ENCODE results near the gene CHST1.

CHST1 gene

GRCh38 chr11:45665206-45665932 lies at the start of gene CHST1:
CHST1 (minus strand) TSS chr11:45665622; CDS start chr11:45650923, 14,699 bp downstream.
- H3K27ac Mint-ChIP-seq: no peak within 1 kb of the TSS

GRCh38 chr11:45713573-45713972 lies 48.2 kb upstream of the CHST1 start:
- no peaks in the 10 kb centered on the region for H3K4me1 Mint-ChIP-seq (ENCODE audit: low read depth)
- peaks cover 14% of the 10 kb centered on the region for H3K27me3 Mint-ChIP-seq (ENCODE audit: low read depth)
- no peaks in the 10 kb centered on the region for H3K9me3 Mint-ChIP-seq
- no peak for DNase-seq (ENCODE audit: low spot score)
- no peak overlapping the region for H3K4me3 Mint-ChIP-seq
- H3K36me3 Mint-ChIP-seq (ENCODE audit: low read depth): no peaks in the 10 kb centered on the region
- H3K27ac Mint-ChIP-seq: no peak overlapping the region

More at GRCh38 chr11:45665206-45665932, at the start of gene CHST1:
- H3K9me3 Mint-ChIP-seq: no peaks in the 10 kb centered on the region
- no peak for DNase-seq (ENCODE audit: low spot score)
- H3K27me3 Mint-ChIP-seq (ENCODE audit: low read depth): peaks cover 66% of the 10 kb centered on the region
- peak within 1 kb of the TSS; percentile 67 for H3K4me3 Mint-ChIP-seq
- peaks cover 2% of the 10 kb centered on the region for H3K4me1 Mint-ChIP-seq (ENCODE audit: low read depth)
- no peaks in the 10 kb centered on the region for H3K36me3 Mint-ChIP-seq (ENCODE audit: low read depth)

GRCh38 chr11:45710561-45710960 lies 45.1 kb upstream of the CHST1 start:
- Mint-ChIP-seq H3K27ac (no peak overlapping the region), H3K4me1 (ENCODE audit: low read depth) (no peaks in the 10 kb centered on the region), H3K27me3 (ENCODE audit: low read depth) (peaks cover 22% of the 10 kb centered on the region), H3K9me3 (no peaks in the 10 kb centered on the region), H3K4me3 (no peak overlapping the region), H3K36me3 (ENCODE audit: low read depth) (no peaks in the 10 kb centered on the region)
- no peak for DNase-seq (ENCODE audit: low spot score)

GRCh38 chr11:45708887-45709663 lies 43.7 kb upstream of the CHST1 start:
- no peak overlapping the region for H3K4me3 Mint-ChIP-seq
- H3K9me3 Mint-ChIP-seq: no peaks in the 10 kb centered on the region
- no peak overlapping the region for H3K27ac Mint-ChIP-seq
- H3K27me3 Mint-ChIP-seq (ENCODE audit: low read depth): peaks cover 24% of the 10 kb centered on the region
- DNase-seq (ENCODE audit: low spot score): no peak
- no peaks in the 10 kb centered on the region for H3K4me1 Mint-ChIP-seq (ENCODE audit: low read depth)
- H3K36me3 Mint-ChIP-seq (ENCODE audit: low read depth): no peaks in the 10 kb centered on the region

- DNase-seq (ENCODE audit: low spot score): no peak
- Mint-ChIP-seq H3K27ac (no peak overlapping the region), H3K27me3 (ENCODE audit: low read depth) (peaks cover 16% of the 10 kb centered on the region), H3K36me3 (ENCODE audit: low read depth) (no peaks in the 10 kb centered on the region), H3K4me3 (no peak overlapping the region), H3K9me3 (no peaks in the 10 kb centered on the region), H3K4me1 (ENCODE audit: low read depth) (peaks cover 2% of the 10 kb centered on the region)
Observed at GRCh38 chr11:45704635-45705034, 39.2 kb upstream of the CHST1 start.

- DNase-seq (ENCODE audit: low spot score): no peak
- Mint-ChIP-seq H3K27ac (no peak overlapping the region), H3K36me3 (ENCODE audit: low read depth) (no peaks in the 10 kb centered on the region), H3K4me3 (no peak overlapping the region), H3K4me1 (ENCODE audit: low read depth) (peaks cover 6% of the 10 kb centered on the region), H3K9me3 (no peaks in the 10 kb centered on the region), H3K27me3 (ENCODE audit: low read depth) (peaks cover 15% of the 10 kb centered on the region)
Observed at GRCh38 chr11:45704133-45704532, 38.7 kb upstream of the CHST1 start.

- no peaks in the 10 kb centered on the region for H3K36me3 Mint-ChIP-seq (ENCODE audit: low read depth)
- H3K4me3 Mint-ChIP-seq: no peak overlapping the region
- DNase-seq (ENCODE audit: low spot score): no peak
- H3K4me1 Mint-ChIP-seq (ENCODE audit: low read depth): peaks cover 14% of the 10 kb centered on the region
- H3K27me3 Mint-ChIP-seq (ENCODE audit: low read depth): peaks cover 14% of the 10 kb centered on the region
- H3K27ac Mint-ChIP-seq: no peak overlapping the region
- no peaks in the 10 kb centered on the region for H3K9me3 Mint-ChIP-seq
Observed at GRCh38 chr11:45702511-45702910, 37.1 kb upstream of the CHST1 start.

GRCh38 chr11:45698777-45699497 lies 33.5 kb upstream of the CHST1 start:
- Mint-ChIP-seq H3K36me3 (ENCODE audit: low read depth) (no peaks in the 10 kb centered on the region), H3K4me3 (no peak overlapping the region), H3K27me3 (ENCODE audit: low read depth) (peaks cover 3% of the 10 kb centered on the region), H3K4me1 (ENCODE audit: low read depth) (peaks cover 14% of the 10 kb centered on the region), H3K9me3 (no peaks in the 10 kb centered on the region), H3K27ac (no peak overlapping the region)
- no peak for DNase-seq (ENCODE audit: low spot score)

- no peaks in the 10 kb centered on the region for H3K4me1 Mint-ChIP-seq (ENCODE audit: low read depth)
- H3K27me3 Mint-ChIP-seq (ENCODE audit: low read depth): peaks cover 5% of the 10 kb centered on the region
- H3K27ac Mint-ChIP-seq: no peak overlapping the region
- no peaks in the 10 kb centered on the region for H3K9me3 Mint-ChIP-seq
- no peak for DNase-seq (ENCODE audit: low spot score)
- no peak overlapping the region for H3K4me3 Mint-ChIP-seq
- H3K36me3 Mint-ChIP-seq (ENCODE audit: low read depth): no peaks in the 10 kb centered on the region
Observed at GRCh38 chr11:45692808-45693453, 27.5 kb upstream of the CHST1 start.

GRCh38 chr11:45688472-45689033 lies 23.1 kb upstream of the CHST1 start:
- Mint-ChIP-seq H3K27ac (no peak overlapping the region), H3K27me3 (ENCODE audit: low read depth) (peaks cover 5% of the 10 kb centered on the region), H3K4me1 (ENCODE audit: low read depth) (no peaks in the 10 kb centered on the region), H3K9me3 (no peaks in the 10 kb centered on the region), H3K4me3 (no peak overlapping the region), H3K36me3 (ENCODE audit: low read depth) (no peaks in the 10 kb centered on the region)
- DNase-seq (ENCODE audit: low spot score): no peak

GRCh38 chr11:45687836-45688235 lies 22.4 kb upstream of the CHST1 start:
- Mint-ChIP-seq H3K4me1 (ENCODE audit: low read depth) (no peaks in the 10 kb centered on the region), H3K27ac (no peak overlapping the region), H3K4me3 (no peak overlapping the region), H3K36me3 (ENCODE audit: low read depth) (no peaks in the 10 kb centered on the region), H3K9me3 (no peaks in the 10 kb centered on the region), H3K27me3 (ENCODE audit: low read depth) (peaks cover 5% of the 10 kb centered on the region)
- DNase-seq (ENCODE audit: low spot score): no peak

- Mint-ChIP-seq H3K36me3 (ENCODE audit: low read depth) (no peaks in the 10 kb centered on the region), H3K4me1 (ENCODE audit: low read depth) (no peaks in the 10 kb centered on the region), H3K4me3 (no peak overlapping the region), H3K27me3 (ENCODE audit: low read depth) (peaks cover 8% of the 10 kb centered on the region), H3K27ac (no peak overlapping the region), H3K9me3 (no peaks in the 10 kb centered on the region)
- no peak for DNase-seq (ENCODE audit: low spot score)
Observed at GRCh38 chr11:45685964-45686537, 20.6 kb upstream of the CHST1 start.

- Mint-ChIP-seq H3K4me1 (ENCODE audit: low read depth) (no peaks in the 10 kb centered on the region), H3K27ac (no peak overlapping the region), H3K36me3 (ENCODE audit: low read depth) (no peaks in the 10 kb centered on the region), H3K27me3 (ENCODE audit: low read depth) (peaks cover 8% of the 10 kb centered on the region), H3K9me3 (no peaks in the 10 kb centered on the region), H3K4me3 (no peak overlapping the region)
- no peak for DNase-seq (ENCODE audit: low spot score)
Observed at GRCh38 chr11:45684440-45684839, 19.0 kb upstream of the CHST1 start.
